HG02943 (cell line): ENCODE measurements around the gene AHI1.
"Not testable (repeated sequence)": the region's sequence is repeated elsewhere in the genome, so short reads cannot be mapped to it uniquely, and the experiment has no call there.

Experiments used
- ATAC-seq: cut with Tn5 transposase; IDR thresholded peaks from one replicate; pipeline ENCODE4 v1.9.1; 2021; ENCODE audit warnings: mild to moderate bottlenecking, low read depth, moderate library complexity; ENCODE audit not compliant: unreplicated experiment

The AHI1 gene

GRCh38 chr6:135506270-135506997, 8.9 kb upstream of the AHI1 start:
- peak; percentile 93 for ATAC-seq

- ATAC-seq: no peak
Measured at GRCh38 chr6:135505648-135506047, 8.1 kb upstream of the AHI1 start.

DNA sequence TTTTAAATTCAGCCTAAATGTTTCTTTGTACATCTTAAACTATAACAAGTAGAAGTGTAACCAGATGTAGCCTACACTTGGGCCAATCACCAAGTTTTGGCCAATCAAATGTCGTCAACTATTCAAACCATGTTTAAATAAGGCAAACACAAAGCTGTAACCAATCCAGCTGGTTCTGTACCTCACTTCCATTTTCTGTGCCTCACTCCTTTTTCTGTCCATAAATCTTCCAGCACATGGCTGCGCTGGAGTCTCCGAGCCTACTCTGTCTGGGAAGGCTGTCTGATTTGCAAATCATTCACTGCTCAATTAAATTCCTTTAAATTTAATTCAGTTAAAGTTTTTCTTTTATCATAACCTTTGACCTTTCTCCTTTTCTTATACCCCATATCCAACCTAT, 7.7 kb upstream of the AHI1 start:
- no peak for ATAC-seq

- ATAC-seq: no peak
Measured at GRCh38 chr6:135504734-135505133, 7.2 kb upstream of the AHI1 start.

GRCh38 chr6:135503703-135504475, 6.3 kb upstream of the AHI1 start:
- no peak for ATAC-seq

DNA sequence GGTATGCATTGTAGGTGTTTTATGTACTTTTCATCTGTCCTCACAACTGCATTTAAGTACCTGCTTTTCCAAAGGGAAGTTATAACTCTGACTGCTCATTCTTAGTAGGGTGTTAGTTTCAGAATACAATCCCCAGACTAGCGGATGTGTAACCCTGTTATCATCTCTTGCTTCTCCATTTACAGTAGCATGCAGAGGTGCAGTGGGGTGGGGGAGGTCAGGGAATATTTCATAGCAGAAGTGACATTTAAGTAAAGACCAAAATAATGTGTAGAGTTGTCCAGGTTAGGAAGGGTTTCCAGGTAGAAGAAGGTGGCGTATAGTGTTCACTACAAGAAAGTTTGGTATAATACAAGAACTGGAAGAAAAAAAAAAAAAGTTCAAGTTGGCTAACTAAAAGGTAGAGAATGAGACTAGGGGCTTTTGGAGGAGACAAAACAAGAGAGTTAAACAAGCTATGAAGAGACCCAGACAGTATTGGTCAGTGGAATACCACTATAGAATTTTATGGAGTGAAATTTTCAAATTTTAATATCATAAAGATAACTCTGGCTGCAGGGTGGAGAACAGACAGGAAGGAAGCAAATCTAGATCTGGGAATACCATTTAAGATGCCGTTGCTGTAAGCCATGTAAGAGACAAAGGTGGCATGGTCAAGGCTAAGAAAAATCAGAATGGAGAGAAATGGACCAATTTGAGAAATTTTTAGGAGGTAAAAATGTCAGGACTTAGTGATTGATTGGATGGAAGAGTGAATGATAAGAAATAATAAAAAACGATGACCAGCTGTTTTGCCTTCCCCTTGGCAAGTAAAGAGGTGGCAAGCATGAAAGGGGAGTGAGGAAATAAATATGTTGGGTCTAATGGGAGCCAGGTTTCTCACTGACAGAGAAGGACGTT, 2.2 kb upstream of the AHI1 start:
- ATAC-seq: no peak

DNA sequence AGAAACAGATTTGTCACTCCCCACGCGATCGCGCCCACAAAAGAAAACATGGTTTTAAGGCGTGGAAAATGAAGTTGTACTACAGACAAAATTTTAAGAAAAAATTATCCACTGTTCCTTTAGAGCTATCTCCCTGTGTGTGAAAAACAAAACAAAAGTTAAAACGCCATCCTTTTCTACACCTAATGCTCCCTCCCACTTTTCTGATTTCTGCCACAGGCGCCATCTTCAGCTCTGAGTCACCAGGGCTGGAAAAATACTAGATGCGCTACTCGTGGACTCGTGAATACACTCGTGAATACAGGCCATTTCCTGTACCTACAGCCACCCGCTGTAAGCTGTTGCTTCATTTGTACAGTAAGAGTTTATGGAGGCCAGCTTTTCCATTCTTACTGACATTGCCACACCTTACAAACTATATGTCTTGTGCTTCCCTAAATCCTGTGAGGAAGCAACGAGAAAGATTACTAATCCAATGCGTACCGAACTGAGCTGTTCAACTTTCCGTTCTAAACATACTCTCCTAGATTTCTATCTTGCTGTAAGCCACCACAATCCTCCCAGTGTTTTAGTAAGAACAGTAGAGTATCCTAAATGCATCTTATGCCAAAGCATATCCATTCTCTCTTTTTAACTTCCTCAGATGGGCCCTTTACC, 773 bp upstream of the AHI1 start:
- ATAC-seq: no peak

DNA sequence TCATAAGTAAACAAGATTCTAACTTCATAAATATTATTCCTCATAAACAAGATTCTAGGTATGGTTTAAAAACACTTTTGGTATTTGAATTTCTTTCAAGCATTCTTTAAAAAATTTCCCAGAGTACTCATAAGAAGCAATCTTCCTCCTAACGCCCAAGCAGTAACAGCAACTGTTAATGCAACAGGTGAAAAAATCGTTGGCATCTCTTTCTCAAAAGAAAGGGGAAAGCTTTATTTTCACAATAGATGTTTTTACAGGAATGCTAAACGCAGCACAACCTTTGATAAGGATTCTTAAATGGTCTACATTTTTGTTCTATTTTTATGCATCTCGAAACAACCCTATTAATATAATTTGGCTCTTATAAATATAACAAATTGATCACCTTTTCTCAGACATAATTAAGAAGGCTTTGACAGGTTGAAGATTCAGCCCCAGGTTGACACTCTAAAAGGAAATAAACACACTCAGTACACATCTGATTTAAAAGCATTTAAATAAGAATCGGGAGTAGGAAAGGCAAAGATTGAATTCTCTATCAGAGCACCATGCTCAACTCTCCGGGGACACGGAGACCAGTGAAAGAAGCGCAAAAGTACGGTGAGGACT, 634 bp downstream of the AHI1 start:
- no peak for ATAC-seq

GRCh38 chr6:135493218-135493961, 4.2 kb downstream of the AHI1 start:
- no peak for ATAC-seq

DNA sequence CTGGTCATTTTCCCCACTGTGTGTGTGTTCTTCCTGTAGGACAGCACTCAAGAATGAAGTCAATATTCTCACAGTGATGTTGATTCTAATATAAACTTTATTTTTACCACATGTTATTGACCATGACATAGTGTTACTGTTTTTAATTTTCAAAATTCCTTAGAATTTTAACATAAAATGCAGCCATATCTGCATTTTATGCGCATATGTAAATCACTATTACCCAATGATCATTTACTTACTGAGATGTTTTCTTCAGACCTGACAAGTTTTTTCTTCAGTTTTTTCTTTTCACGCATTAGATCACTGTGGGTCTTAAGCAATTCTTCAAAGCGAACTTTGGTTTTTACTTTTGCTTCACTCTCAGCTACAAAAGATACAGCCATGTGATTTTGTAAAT, 7.2 kb downstream of the AHI1 start:
- ATAC-seq: no peak

- no peak for ATAC-seq
Measured at GRCh38 chr6:135488023-135488422, 9.5 kb downstream of the AHI1 start.

GRCh38 chr6:135483903-135484302, 13.6 kb downstream of the AHI1 start:
- not testable (repeated sequence) for ATAC-seq

DNA sequence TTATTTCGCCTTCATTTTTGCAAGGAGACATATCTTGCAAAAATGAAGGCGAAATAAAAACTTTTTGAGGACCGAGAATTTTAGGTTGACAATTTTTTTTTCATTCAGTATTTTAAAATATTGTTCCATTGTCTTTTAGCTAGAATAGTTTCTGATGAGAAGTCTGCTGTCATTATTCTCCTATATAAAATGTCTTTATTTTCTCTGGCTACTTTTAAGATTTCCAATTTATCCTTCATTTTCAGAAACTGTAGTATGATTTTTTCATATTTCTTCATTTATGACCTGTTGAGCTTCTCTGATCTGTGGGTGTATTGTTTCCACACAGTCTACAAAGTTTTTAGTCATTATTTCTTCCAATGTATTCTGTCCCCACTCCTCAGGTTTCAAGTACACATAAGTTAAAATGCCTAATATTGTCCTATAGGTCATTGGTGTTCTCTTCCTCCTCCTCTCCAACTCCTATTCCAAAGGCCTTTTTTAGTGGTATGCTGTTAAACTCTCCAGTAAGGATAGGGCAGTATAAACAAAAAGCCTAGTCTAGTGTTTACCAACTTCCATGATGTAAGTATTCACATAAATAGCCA, 15.7 kb downstream of the AHI1 start:
- ATAC-seq: no peak

DNA sequence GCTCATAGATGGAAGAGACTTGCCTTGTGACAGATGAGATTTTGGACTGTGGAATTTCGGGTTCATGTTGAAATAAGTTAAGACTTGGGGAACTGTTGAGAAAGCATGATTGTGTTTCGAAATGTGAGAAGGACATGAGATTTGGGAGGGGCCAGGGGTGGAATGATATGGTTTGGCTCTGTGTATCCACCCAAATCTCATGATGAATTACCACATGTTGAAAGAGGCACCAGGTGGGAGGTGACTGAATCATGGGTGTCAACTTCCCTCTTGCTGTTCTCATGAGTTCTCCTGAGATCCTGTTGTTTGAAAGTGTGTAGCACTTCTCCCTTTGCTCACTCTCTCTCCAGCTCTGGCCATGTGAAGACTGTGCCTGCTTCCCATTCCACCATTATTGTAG, 17.9 kb downstream of the AHI1 start:
- no peak for ATAC-seq

DNA sequence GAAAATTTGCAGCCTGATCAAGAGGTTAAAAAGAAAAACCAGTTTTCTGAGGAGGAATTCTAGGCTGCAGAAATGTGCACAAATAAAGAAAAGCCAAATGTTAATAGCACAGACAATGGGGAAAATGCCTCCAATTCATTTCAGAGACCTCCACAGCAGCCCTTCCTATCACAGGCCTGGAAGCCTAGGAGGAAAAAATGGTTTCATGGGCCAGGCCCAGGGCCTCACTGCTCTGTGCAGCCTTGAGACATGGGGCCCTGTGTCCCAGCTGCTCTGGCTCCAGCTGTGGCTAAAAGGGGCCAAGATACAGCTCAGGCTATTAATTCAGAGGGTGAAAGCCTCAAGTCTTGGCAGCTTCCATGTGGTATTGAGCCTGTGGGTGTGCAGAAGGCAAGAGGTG, 18.9 kb downstream of the AHI1 start:
- no peak for ATAC-seq

DNA sequence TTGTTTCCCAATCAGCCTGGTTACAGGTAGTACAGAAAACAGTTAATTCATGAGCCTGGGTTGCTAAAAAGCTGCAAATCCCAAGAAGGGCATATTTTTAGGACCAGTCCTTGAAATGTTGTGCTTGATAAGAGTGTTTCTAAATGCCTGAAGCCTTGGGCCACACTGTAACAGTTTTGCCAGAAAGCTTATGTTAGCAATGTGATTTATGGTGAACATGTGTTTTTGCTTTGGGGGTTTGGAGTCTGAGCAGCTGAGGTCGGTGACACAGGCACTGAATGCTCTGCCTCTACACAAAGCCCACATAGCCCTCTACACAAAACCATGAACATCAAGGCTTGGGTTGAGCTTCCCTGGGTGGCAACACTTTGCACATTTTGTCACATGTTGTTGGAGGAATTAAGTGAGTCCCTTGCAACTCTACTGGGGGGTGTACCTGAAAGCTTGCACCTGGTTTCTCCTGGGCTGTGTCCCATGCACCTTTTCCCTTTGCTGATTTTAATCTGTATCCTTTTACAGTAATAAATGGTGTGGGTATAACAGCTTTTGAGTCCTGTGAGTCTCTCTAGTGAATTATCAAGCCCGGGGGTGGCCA, 22.2 kb downstream of the AHI1 start:
- ATAC-seq: no peak

DNA sequence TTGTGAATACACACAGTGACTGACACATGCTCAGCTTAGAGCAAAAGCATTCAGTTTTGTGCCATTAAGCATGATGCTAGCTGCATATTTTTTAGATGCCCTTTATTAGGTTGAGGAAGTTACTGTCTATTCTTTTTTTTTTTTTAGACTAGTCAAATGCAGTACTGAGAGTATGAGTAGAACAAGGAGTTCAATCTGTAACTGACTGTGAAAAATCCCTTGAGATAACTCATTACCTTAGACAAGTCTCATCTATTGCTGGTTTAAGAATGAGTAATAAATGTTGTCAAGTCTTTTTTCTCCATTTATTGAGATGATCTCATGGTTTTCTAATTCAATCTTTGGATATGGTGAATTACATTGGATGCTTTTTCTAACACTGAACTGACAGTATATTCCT, 23.2 kb downstream of the AHI1 start:
- no peak for ATAC-seq

DNA sequence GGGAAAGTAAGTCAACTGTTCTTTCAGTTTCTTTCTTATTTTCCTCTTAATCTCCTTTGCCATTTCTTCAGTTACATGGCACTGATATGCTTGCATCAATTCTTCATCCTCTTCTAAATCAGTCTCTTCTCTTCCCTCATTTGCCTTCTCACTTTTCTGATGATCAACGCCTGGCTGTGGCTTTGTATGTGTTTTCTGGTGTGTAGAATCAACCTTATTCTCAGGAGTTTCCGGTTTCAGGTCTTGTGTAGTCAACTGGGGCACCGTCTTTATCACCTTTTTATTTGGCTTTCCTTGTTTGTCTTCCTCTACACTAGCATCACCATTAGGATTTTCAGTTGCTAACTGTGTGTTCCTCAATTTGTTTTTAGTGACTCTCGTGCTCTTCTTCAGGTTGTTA, 31.6 kb downstream of the AHI1 start:
- ATAC-seq: no peak

DNA sequence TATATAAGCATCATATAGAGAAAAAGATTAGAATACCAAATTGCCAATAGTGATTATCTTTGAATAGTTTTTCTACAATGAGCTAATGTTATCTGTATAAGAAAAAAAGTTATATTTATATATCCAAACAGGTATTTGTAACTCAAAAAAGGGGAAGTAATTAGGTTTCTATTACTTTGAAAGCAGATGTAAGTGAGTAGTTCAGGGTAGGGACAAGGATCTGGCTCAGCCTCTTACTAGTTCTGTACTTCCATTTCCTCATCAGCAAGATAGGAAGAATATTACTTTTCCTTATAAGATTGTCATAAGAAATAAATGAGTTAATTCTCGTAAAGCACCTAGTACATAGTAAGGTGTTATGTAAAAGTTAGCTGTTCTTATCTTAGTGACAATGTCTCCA, 32.2 kb downstream of the AHI1 start:
- ATAC-seq: no peak
